OCI-LY7 (cell line): ENCODE data around the gene KRT81. TPM values are rescaled to one million over a fixed set of nuclear protein-coding genes. Genes with fewer than 3 reads are reported as not detected.

Experiments used
- BruUV-seq: library from RNA; stranded (reverse); fragments of 400-500 nt; replicated peaks from 2 replicates; lab custom pipeline; 2021; lab: Mats Ljungman, UMichigan
- CTCF ChIA-PET: fragments of 300-600 bp; sonication (Branson Sonifier 250); formaldehyde crosslinking; loops from one replicate; lab custom pipeline; 2022; ENCODE audit warnings: antibody characterized with exemption; ENCODE audit not compliant: unreplicated experiment; lab: Charles Lee
- POLR2A ChIA-PET: fragments of 300-600 bp; sonication (Branson Sonifier 250); formaldehyde crosslinking; loops from one replicate; lab custom pipeline; 2022; ENCODE audit warnings: antibody characterized with exemption; lab: Charles Lee
- DNase-seq: peaks from one replicate; pipeline ENCODE4 v3.0.0-alpha.2; 2015; ENCODE audit warnings: low spot score
- H2AFZ ChIP-seq: fragments of 200-600 bp; sonication (generic), shearing (Covaris generic); 2 replicates; pipeline ENCODE4 v1.6.1; 2014; ENCODE audit warnings: mild to moderate bottlenecking, antibody characterized with exemption, low read length, moderate library complexity
- H3K27ac ChIP-seq: fragments of 200-600 bp; sonication (generic); 2 replicates; pipeline ENCODE4 v1.5.1; 2014; ENCODE audit warnings: mixed run types, low read depth, mild to moderate bottlenecking, moderate library complexity, low read length, inconsistent platforms; ENCODE audit not compliant: poor library complexity, severe bottlenecking
- H3K36me3 ChIP-seq: fragments of 200-600 bp; sonication (generic); 2 replicates; pipeline ENCODE4 v1.6.1; 2014; ENCODE audit warnings: mild to moderate bottlenecking, antibody characterized with exemption, low read length, moderate library complexity, mixed read lengths; ENCODE audit not compliant: insufficient read depth
- H3K4me1 ChIP-seq: fragments of 200-600 bp; sonication (generic); 2 replicates; pipeline ENCODE4 v1.5.1; 2014; ENCODE audit warnings: mild to moderate bottlenecking, low read length; ENCODE audit not compliant: insufficient read depth, poor library complexity, severe bottlenecking
- H3K4me2 ChIP-seq: fragments of 200-600 bp; sonication (generic); 2 replicates; pipeline ENCODE4 v1.6.1; 2014; ENCODE audit warnings: mild to moderate bottlenecking, low read length
- H3K4me3 ChIP-seq: fragments of 200-600 bp; sonication (generic); 2 replicates; pipeline ENCODE4 v1.5.1; 2014; ENCODE audit warnings: mild to moderate bottlenecking, low read depth, low read length; ENCODE audit not compliant: poor library complexity, severe bottlenecking
- H3K79me2 ChIP-seq: fragments of 200-600 bp; sonication (generic); 2 replicates; pipeline ENCODE4 v1.6.1; 2016; ENCODE audit warnings: low read depth, mild to moderate bottlenecking, low read length, moderate library complexity, mixed read lengths; ENCODE audit not compliant: insufficient read depth
- H3K9me2 ChIP-seq: fragments of 200-600 bp; sonication (generic); 2 replicates; pipeline ENCODE4 v1.6.1; 2016; ENCODE audit warnings: mild to moderate bottlenecking, low read length, mixed read lengths; ENCODE audit not compliant: insufficient read depth
- H3K9me3 ChIP-seq: fragments of 200-600 bp; sonication (generic); 2 replicates; pipeline ENCODE4 v1.6.1; 2014; ENCODE audit warnings: mild to moderate bottlenecking, mixed run types, low read length, mixed read lengths
- H4K20me1 ChIP-seq: fragments of 200-600 bp; sonication (generic); 2 replicates; pipeline ENCODE4 v1.6.1; 2014; ENCODE audit warnings: mild to moderate bottlenecking, antibody characterized with exemption, low read length, moderate library complexity, mixed read lengths; ENCODE audit not compliant: insufficient read depth
- EZH2phosphoT487 ChIP-seq: fragments of 200-600 bp; sonication (generic); IDR thresholded peaks from 2 replicates; pipeline ENCODE4 v1.6.1; 2018; ENCODE audit warnings: low read depth, borderline replicate concordance, mild to moderate bottlenecking, mixed run types, antibody characterized with exemption, low read length, moderate library complexity, mixed read lengths
- intact Hi-C: fragments of 100-400 bp; cut with micrococcal nuclease; formaldehyde crosslinking; loops from one replicate; pipeline ENCODE4 v1.10.0; 2022; ENCODE audit not compliant: unreplicated experiment
- total RNA-seq, 2 experiments: library from RNA; depleted of rRNA in 1 of 2; stranded (reverse); fragments of >200 nt in 1 of 2; shearing (Covaris generic) in 1 of 2; gene quantifications; 2 replicates each; pipeline ENCODE4 v1.2.3, GENCODE V29; 2014 to 2022
- TF ChIP-seq, protein P1 (sequence below): fragments of 200-600 bp; sonication (generic); conservative IDR thresholded peaks from 2 replicates; pipeline ENCODE4 v1.5.1; 2014; ENCODE audit warnings: mild to moderate bottlenecking, antibody characterized with exemption, low read length, moderate library complexity, mixed read lengths

The KRT81 gene
- total RNA-seq, 2 experiments from 2014 or later = not detected

DNA sequence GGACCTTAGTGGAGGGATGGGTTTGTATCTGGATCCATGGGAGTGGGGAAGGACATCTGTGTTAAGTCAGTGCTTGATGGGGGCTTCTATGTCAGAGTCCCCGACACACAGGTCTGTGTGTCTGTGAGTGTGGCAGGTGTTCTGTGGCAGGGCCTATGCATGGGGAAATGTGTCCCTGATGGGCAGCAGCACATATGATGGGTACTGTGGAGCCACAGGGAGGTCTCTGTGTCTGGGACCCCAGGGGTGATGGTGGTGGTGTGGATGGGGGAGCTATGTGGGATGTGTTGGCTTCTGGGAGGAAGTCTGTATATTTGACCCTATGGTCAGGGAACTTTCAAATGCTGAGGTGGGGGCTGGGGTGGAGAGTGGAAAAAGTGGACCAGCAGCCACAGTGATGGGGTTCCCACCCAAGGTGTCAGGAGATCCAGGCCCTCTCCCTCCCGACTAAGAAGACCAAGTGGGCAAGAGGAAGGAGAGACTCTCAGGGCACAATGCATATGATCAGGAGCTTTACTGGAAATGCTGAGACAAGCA, 41.8 kb downstream of the KRT81 start:
- no peaks in the 10 kb centered on the region for H3K4me1 ChIP-seq
- no peak for DNase-seq
- no peak for TF ChIP-seq EZH2phosphoT487
- TF ChIP-seq, protein P1, sequence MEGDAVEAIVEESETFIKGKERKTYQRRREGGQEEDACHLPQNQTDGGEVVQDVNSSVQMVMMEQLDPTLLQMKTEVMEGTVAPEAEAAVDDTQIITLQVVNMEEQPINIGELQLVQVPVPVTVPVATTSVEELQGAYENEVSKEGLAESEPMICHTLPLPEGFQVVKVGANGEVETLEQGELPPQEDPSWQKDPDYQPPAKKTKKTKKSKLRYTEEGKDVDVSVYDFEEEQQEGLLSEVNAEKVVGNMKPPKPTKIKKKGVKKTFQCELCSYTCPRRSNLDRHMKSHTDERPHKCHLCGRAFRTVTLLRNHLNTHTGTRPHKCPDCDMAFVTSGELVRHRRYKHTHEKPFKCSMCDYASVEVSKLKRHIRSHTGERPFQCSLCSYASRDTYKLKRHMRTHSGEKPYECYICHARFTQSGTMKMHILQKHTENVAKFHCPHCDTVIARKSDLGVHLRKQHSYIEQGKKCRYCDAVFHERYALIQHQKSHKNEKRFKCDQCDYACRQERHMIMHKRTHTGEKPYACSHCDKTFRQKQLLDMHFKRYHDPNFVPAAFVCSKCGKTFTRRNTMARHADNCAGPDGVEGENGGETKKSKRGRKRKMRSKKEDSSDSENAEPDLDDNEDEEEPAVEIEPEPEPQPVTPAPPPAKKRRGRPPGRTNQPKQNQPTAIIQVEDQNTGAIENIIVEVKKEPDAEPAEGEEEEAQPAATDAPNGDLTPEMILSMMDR = no peak
- H3K9me2 ChIP-seq = no peaks in the 10 kb centered on the region
- H3K36me3 ChIP-seq = no peaks in the 10 kb centered on the region
- H2AFZ ChIP-seq = no peak overlapping the region
- H3K9me3 ChIP-seq = no peaks in the 10 kb centered on the region
- ChIA-PET POLR2A (no interaction called here), CTCF (no interaction called here)
- intact Hi-C loops = no loop called here
- no peaks in the 10 kb centered on the region; the same call in 1 of the 2 replicates for H4K20me1 ChIP-seq
- no peak overlapping the region for H3K4me3 ChIP-seq
- no peak overlapping the region for H3K4me2 ChIP-seq
- BruUV-seq = no TSS peak
- H3K79me2 ChIP-seq = no peaks in the 10 kb centered on the region
- no peak overlapping the region for H3K27ac ChIP-seq

DNA sequence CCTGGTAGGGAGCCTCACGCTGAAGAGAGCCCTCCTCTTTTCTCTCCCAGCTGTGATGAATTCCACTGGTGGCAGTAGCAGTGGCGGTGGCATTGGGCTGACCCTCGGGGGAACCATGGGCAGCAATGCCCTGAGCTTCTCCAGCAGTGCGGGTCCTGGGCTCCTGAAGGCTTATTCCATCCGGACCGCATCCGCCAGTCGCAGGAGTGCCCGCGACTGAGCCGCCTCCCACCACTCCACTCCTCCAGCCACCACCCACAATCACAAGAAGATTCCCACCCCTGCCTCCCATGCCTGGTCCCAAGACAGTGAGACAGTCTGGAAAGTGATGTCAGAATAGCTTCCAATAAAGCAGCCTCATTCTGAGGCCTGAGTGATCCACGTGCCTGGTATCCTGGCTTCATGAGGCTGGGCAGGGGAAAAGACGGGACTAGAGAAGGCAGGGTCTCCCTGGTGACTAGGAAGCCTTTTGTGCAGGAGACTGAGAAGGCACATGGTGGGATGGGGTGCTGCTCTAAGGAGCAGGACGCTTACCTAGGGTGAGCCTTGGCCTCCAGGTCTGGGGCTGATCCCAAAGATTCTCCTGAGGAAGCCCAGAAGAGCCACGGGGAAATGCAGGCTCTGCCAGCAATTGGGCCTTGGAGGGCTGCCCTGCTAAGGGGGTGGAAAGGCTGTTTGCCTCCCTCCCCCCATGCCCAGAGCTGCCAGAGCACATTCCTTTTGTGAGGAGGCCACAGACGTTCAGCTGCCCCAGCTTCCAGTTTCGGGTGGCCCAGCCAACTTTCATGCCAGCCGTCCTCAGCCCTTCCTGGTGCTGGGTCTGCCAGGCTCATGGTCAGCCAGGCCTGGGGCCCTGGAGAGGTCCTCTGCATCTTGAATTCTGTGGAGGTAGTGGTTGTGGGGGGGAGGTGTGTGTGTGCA, 42.5 kb downstream of the KRT81 start:
- Histone ChIP-seq H4K20me1 (no peaks in the 10 kb centered on the region; the same call in 1 of the 2 replicates), H3K79me2 (no peaks in the 10 kb centered on the region), H3K27ac (no peak overlapping the region), H2AFZ (no peak overlapping the region), H3K4me3 (no peak overlapping the region), H3K9me2 (no peaks in the 10 kb centered on the region), H3K36me3 (no peaks in the 10 kb centered on the region), H3K4me1 (no peaks in the 10 kb centered on the region), H3K9me3 (no peaks in the 10 kb centered on the region), H3K4me2 (no peak overlapping the region)
- intact Hi-C loops = no loop called here
- no TSS peak for BruUV-seq
- ChIA-PET POLR2A (interaction anchor here (0.6 kb wide), 1 partner anchor 70 kb away, joined by 3 read pairs; no protein-coding TSS in a partner anchor), CTCF (no interaction called here)
- TF ChIP-seq, protein P1 = no peak
- no peak for TF ChIP-seq EZH2phosphoT487
- no peak for DNase-seq
